B cell (primary cell): ENCODE measurements around the gene KLRD1. TPM values are rescaled to one million over a fixed set of nuclear protein-coding genes. Genes with fewer than 3 reads are reported as not detected.

Experiments
- ATAC-seq: fragments of 200-7000 bp; cut with Tn5 transposase; one replicate; pipeline ENCODE4 v1.10.0; 2021; ENCODE audit warnings: low read depth, mild to moderate bottlenecking, moderate number of reproducible peaks, moderate library complexity
- CTCF ChIA-PET: fragments of 350-600 bp; sonication (Branson Sonifier 250); formaldehyde crosslinking; loops from one replicate; lab custom pipeline; 2021; ENCODE audit warnings: antibody characterized with exemption, inconsistent platforms; lab: Charles Lee
- POLR2A ChIA-PET: fragments of 350-600 bp; sonication (Branson Sonifier 250); formaldehyde crosslinking; loops from one replicate; lab custom pipeline; 2021; ENCODE audit warnings: antibody characterized with exemption; lab: Charles Lee
- DNase-seq: peaks from one replicate; pipeline ENCODE4 v3.0.0; 2013
- H2AFZ ChIP-seq: 2 replicates; pipeline ENCODE4 v1.6.1; 2012; ENCODE audit warnings: mild to moderate bottlenecking, low read depth, low read length; ENCODE audit not compliant: insufficient read depth, poor library complexity, severe bottlenecking
- H3K27ac ChIP-seq, 2 donors: 1 replicate in 1 of 2; 2 replicates in 1 of 2; pipeline ENCODE4 v1.5.1; 2012 to 2013; ENCODE audit warnings: low read length in 2 of 2, mild to moderate bottlenecking in 2 of 2, moderate library complexity in 1 of 2
- H3K27me3 ChIP-seq, 4 experiments: fragments of 200-600 bp in 1 of 4; sonication (generic) in 1 of 4; replicated peaks in 1 of 4; 1 replicate in 2 of 4; 2 replicates in 2 of 4; pipeline versions ENCODE4 v1.6.1 to v1.7.0; 2013 to 2016; ENCODE audit warnings: low read length in 3 of 4, mild to moderate bottlenecking in 2 of 4, mixed read lengths in 1 of 4, moderate library complexity in 1 of 4; ENCODE audit not compliant: insufficient read depth in 4 of 4, control insufficient read depth in 3 of 4; ENCODE audit errors: control extremely low read depth in 1 of 4
- H3K36me3 ChIP-seq, 2 experiments: replicated peaks in 1 of 2; 1 replicate in 1 of 2; 2 replicates in 1 of 2; pipeline versions ENCODE4 v1.6.1 to v1.7.1; 2013; ENCODE audit warnings: low read length in 1 of 2; ENCODE audit not compliant: insufficient read depth in 2 of 2, control insufficient read depth in 1 of 2; ENCODE audit errors: control extremely low read depth in 1 of 2, extremely low read depth in 1 of 2
- H3K4me1 ChIP-seq, 2 donors: fragments of 200-600 bp in 1 of 2; sonication (generic) in 1 of 2; 1 replicate in 1 of 2; 2 replicates in 1 of 2; pipeline versions ENCODE4 v1.5.1 to v1.6.1; 2013 to 2017; ENCODE audit warnings: low read length in 2 of 2; ENCODE audit not compliant: control insufficient read depth in 2 of 2, insufficient read depth in 2 of 2
- H3K4me2 ChIP-seq: replicated peaks from 2 replicates; pipeline ENCODE3; 2012; ENCODE audit warnings: mild to moderate bottlenecking, low read depth, low read length; ENCODE audit not compliant: poor library complexity, severe bottlenecking
- H3K4me3 ChIP-seq, 5 experiments: fragments of 200-600 bp in 1 of 5; sonication (generic) in 1 of 5; 1 replicate in 3 of 5; 2 replicates in 2 of 5; pipeline versions ENCODE4 v1.5.1 to v1.7.0; 2011 to 2016; ENCODE audit warnings: low read length in 4 of 5, mild to moderate bottlenecking in 4 of 5, low read depth in 2 of 5, control low read depth in 1 of 5, moderate library complexity in 1 of 5; ENCODE audit not compliant: insufficient read depth in 1 of 5; ENCODE audit errors: control extremely low read depth in 1 of 5, extremely low read depth in 1 of 5
- H3K79me2 ChIP-seq: fragments of 200-600 bp; sonication (generic); one replicate; pipeline ENCODE4 v1.6.0; 2016; ENCODE audit warnings: low read length; ENCODE audit not compliant: control insufficient read depth, insufficient read depth
- H3K9ac ChIP-seq: fragments of 200-600 bp; sonication (generic); 2 replicates; pipeline ENCODE4 v1.6.1; 2017; ENCODE audit warnings: mild to moderate bottlenecking, low read length, moderate library complexity
- H3K9me3 ChIP-seq, 3 donors: one replicate each; pipeline versions ENCODE4 v1.6.1 to v1.7.1; 2013; ENCODE audit warnings: low read length in 2 of 3; ENCODE audit not compliant: control insufficient read depth in 2 of 3, insufficient read depth in 1 of 3; ENCODE audit errors: control extremely low read depth in 1 of 3
- H4K20me1 ChIP-seq: 2 replicates; pipeline ENCODE4 v1.6.0; 2012; ENCODE audit warnings: mild to moderate bottlenecking, low read length; ENCODE audit not compliant: insufficient read depth, control insufficient read depth, poor library complexity, severe bottlenecking
- H3K27ac Mint-ChIP-seq: one replicate; pipeline ENCODE4 v1.8.0; 2021; ENCODE audit warnings: mixed read lengths
- H3K27me3 Mint-ChIP-seq: one replicate; pipeline ENCODE4 v1.8.0; 2021; ENCODE audit warnings: mixed read lengths
- H3K4me1 Mint-ChIP-seq: one replicate; pipeline ENCODE4 v1.8.0; 2021; ENCODE audit warnings: mixed read lengths
- H3K4me3 Mint-ChIP-seq: one replicate; pipeline ENCODE4 v1.8.0; 2021; ENCODE audit warnings: mixed read lengths
- H3K9me3 Mint-ChIP-seq: one replicate; pipeline ENCODE4 v1.8.0; 2022; ENCODE audit warnings: mixed read lengths; ENCODE audit not compliant: insufficient read depth
- EZH2 ChIP-seq: IDR thresholded peaks from 2 replicates; pipeline ENCODE4 v1.6.1; 2012; ENCODE audit warnings: borderline replicate concordance, low read depth, mild to moderate bottlenecking, moderate library complexity, low read length; ENCODE audit not compliant: insufficient read depth, poor library complexity, severe bottlenecking
- WGBS: methylation state at CpG from one replicate; pipeline ENCODE4 v1.1.5; 2013; ENCODE audit warnings: missing lambda C conversion rate; ENCODE audit not compliant: insufficient coverage; 5-methylcytosine and 5-hydroxymethylcytosine counted together
- intact Hi-C: fragments of 100-400 bp; cut with micrococcal nuclease; formaldehyde crosslinking; loops from one replicate; pipeline ENCODE4 v1.10.0; 2022
- polyA plus RNA-seq: library from polyadenylated mRNA; depleted of rRNA; stranded (reverse); fragments of >200 nt; gene quantifications from 2 replicates; pipeline ENCODE4 v1.2.3, GENCODE V29; 2012
- total RNA-seq, 2 donors: library from RNA; stranded (reverse); fragments of 120-200 nt in 1 of 2; gene quantifications; 1 replicate in 1 of 2; 2 replicates in 1 of 2; pipeline versions ENCODE4 v1.2.3 to v1.2.4, GENCODE V29; 2013 to 2022
- TF ChIP-seq, protein P1 (sequence below): fragments of 200-600 bp; IDR thresholded peaks from one replicate; pipeline ENCODE4 v1.8.0; 2022; ENCODE audit warnings: antibody characterized with exemption, mild to moderate bottlenecking

Gene KLRD1
- total and polyA plus RNA-seq, 2 donors (not counting 1 experiment from before 2014, with no cell fraction given): 0.22 to 0.32 TPM

GRCh38 chr12:10310926-10311720 lies 3.5 kb downstream of the KLRD1 start:
- Mint-ChIP-seq H3K4me3 (no peak overlapping the region), H3K4me1 (no peaks in the 10 kb centered on the region), H3K27me3 (no peaks in the 10 kb centered on the region), H3K9me3 (no peaks in the 10 kb centered on the region), H3K27ac (no peak overlapping the region)
- intact Hi-C loops: no loop called here
- H4K20me1 ChIP-seq: no peaks in the 10 kb centered on the region
- ChIA-PET CTCF (no interaction called here), POLR2A (no interaction called here)
- DNase-seq (no peak), ATAC-seq (no peak)
- H3K4me3 ChIP-seq: no peak overlapping the region
- no peaks in the 10 kb centered on the region for H3K9me3 ChIP-seq
- H3K36me3 ChIP-seq: no peaks in the 10 kb centered on the region
- no CpG with 5 or more reads among the region's 4 CpGs for WGBS
- no peak for TF ChIP-seq EZH2
- TF ChIP-seq, protein P1, sequence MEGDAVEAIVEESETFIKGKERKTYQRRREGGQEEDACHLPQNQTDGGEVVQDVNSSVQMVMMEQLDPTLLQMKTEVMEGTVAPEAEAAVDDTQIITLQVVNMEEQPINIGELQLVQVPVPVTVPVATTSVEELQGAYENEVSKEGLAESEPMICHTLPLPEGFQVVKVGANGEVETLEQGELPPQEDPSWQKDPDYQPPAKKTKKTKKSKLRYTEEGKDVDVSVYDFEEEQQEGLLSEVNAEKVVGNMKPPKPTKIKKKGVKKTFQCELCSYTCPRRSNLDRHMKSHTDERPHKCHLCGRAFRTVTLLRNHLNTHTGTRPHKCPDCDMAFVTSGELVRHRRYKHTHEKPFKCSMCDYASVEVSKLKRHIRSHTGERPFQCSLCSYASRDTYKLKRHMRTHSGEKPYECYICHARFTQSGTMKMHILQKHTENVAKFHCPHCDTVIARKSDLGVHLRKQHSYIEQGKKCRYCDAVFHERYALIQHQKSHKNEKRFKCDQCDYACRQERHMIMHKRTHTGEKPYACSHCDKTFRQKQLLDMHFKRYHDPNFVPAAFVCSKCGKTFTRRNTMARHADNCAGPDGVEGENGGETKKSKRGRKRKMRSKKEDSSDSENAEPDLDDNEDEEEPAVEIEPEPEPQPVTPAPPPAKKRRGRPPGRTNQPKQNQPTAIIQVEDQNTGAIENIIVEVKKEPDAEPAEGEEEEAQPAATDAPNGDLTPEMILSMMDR: no peak
- no peaks in the 10 kb centered on the region for H3K4me1 ChIP-seq
- no peaks in the 10 kb centered on the region for H3K79me2 ChIP-seq
- no peak overlapping the region for H3K4me2 ChIP-seq
- H3K27me3 ChIP-seq: no peaks in the 10 kb centered on the region
- no peak overlapping the region for H3K9ac ChIP-seq
- H2AFZ ChIP-seq: no peak overlapping the region
- H3K27ac ChIP-seq: no peak overlapping the region

DNA sequence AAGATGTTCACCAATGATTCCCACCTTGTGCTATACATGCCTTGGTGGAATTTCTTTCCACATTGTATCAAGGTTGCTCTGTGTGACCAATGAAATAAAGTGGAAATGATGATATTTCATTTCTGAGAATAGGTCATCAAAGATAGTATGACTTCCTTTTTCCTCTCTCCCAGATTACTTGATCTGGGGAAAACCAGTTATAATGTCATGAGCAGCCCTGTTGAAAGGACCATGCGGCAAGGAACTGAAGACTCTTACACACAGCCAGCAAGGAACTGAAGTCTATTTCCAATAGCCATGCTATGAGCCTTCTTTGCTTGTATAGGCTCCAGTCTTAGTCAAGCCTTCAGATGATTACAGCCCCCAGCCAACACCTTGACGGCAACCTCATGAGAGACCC lies 11.7 kb downstream of the KLRD1 start:
- Histone ChIP-seq H3K4me1 (no peaks in the 10 kb centered on the region), H3K4me3 (no peak overlapping the region), H3K9me3 (no peaks in the 10 kb centered on the region), H3K27ac (no peak overlapping the region), H4K20me1 (no peaks in the 10 kb centered on the region), H3K36me3 (no peaks in the 10 kb centered on the region), H3K27me3 (no peaks in the 10 kb centered on the region), H3K4me2 (no peak overlapping the region), H3K79me2 (no peaks in the 10 kb centered on the region), H2AFZ (no peak overlapping the region), H3K9ac (no peak overlapping the region)
- TF ChIP-seq, protein P1: no peak
- no peak for TF ChIP-seq EZH2
- CTCF ChIA-PET: no interaction called here
- Mint-ChIP-seq H3K9me3 (no peaks in the 10 kb centered on the region), H3K4me1 (no peaks in the 10 kb centered on the region), H3K27me3 (peaks cover 10% of the 10 kb centered on the region), H3K27ac (no peak overlapping the region), H3K4me3 (no peak overlapping the region)
- POLR2A ChIA-PET: no interaction called here
- no peak for ATAC-seq
- intact Hi-C loops: no loop called here
- DNase-seq: no peak
- 100% methylated on average over 1 of the region's 2 CpGs for WGBS
